ENCODE measurements around the gene ZNF628.

GRCh38 chr19:55498246-55498840, 21.9 kb downstream of the ZNF628 start:
- TF ChIP-seq EZH2 (IDR thresholded peaks at IDR 0.05; ENCODE audit: borderline replicate concordance, low read length) = no peak
- no peak for TF ChIP-seq CTCF (conservative IDR thresholded peaks at IDR 0.05 in 1 of 2, IDR thresholded peaks at IDR 0.05 in 1 of 2; ENCODE audit: extremely low read depth in 1 of 2, insufficient read depth in 1 of 2, low read depth in 1 of 2, low read length in 2 of 2)
